ENCODE measurements around the gene CALN1. TPM values are rescaled to one million over a fixed set of nuclear protein-coding genes. Genes with fewer than 3 reads are reported as not detected.

Gene CALN1
- total RNA-seq, 1 donor from 2014 or later, result not detected

GRCh38 chr7:72435366-72435765 is 23.2 kb upstream of the CALN1 start:
- no peak overlapping the region for H3K4me3 ChIP-seq (ENCODE audit: low read depth, low read length)
- no peak for TF ChIP-seq CTCF (conservative IDR thresholded peaks at IDR 0.05; ENCODE audit: low read depth, low read length)
- no peak for DNase-seq (ENCODE audit: low read depth)

GRCh38 chr7:72430531-72430930 is 18.4 kb upstream of the CALN1 start:
- TF ChIP-seq CTCF (conservative IDR thresholded peaks at IDR 0.05; ENCODE audit: low read depth, low read length), result no peak
- H3K4me3 ChIP-seq (ENCODE audit: low read depth, low read length), result no peak overlapping the region
- DNase-seq (ENCODE audit: low read depth), result no peak

DNA sequence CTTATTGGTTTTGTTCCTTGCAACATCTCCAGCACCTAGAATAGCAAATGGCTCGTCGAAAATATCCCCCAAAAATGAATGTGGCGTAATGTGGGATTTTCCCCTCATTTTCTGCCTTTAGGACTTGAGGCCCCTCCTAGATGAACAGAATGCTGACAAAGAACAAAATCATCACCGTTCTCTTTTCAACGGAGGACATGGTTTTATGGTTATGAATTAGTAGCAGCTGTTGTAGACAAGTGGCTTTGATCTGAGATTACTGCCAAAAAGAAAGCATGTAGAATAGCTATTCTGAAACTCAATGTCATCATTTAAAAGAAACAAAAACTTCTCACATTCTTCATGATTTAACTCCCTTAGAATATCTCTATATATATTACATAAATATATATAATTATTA is 17.2 kb upstream of the CALN1 start:
- H3K4me3 ChIP-seq (ENCODE audit: low read depth, low read length), result no peak overlapping the region
- DNase-seq (ENCODE audit: low read depth), result no peak
- TF ChIP-seq CTCF (conservative IDR thresholded peaks at IDR 0.05; ENCODE audit: low read depth, low read length), result no peak

DNA sequence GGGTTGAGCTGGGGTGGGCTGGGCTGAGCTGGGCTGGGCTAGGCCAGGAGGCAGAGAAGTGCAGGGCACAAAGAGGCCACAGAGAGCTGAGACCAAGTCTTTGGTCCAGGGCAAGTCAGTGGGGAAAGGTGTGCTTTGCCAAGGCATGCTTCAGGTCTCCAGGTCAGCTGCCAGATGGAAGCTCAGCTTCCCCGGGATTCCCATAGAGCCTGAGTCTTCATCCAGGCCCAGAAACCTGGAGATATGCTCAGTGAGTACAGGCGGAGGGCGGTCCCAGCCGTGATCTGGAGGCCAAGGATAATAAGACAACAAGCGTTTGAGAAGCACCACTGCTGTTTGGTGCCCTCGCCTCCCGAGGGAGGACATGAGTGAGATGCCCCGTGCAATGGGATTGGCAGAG is 4.7 kb upstream of the CALN1 start:
- no peak overlapping the region for H3K4me3 ChIP-seq (ENCODE audit: low read depth, low read length)
- no peak for TF ChIP-seq CTCF (conservative IDR thresholded peaks at IDR 0.05; ENCODE audit: low read depth, low read length)
- no peak for DNase-seq (ENCODE audit: low read depth)

DNA sequence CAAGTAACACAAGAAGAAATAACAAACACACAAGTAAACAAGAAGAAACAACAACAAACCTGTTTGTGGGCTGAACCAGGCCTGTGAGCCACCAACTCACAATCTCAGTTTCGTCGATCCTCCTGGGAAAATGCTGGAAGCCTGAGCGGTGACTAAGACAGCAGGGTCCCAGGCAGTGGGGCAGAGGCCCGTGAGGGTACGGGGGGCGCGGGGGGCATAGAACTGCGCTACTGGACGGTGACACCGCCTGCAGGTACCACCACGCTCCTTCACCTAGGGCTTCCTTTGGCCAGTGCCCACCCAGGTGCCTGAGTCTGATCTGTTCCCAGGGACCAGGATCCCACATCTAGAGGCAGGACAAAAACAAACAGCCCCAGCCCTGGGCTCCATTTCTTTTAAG is 3.4 kb upstream of the CALN1 start:
- no peak for DNase-seq (ENCODE audit: low read depth)
- no peak overlapping the region for H3K4me3 ChIP-seq (ENCODE audit: low read depth, low read length)
- no peak for TF ChIP-seq CTCF (conservative IDR thresholded peaks at IDR 0.05; ENCODE audit: low read depth, low read length)

DNA sequence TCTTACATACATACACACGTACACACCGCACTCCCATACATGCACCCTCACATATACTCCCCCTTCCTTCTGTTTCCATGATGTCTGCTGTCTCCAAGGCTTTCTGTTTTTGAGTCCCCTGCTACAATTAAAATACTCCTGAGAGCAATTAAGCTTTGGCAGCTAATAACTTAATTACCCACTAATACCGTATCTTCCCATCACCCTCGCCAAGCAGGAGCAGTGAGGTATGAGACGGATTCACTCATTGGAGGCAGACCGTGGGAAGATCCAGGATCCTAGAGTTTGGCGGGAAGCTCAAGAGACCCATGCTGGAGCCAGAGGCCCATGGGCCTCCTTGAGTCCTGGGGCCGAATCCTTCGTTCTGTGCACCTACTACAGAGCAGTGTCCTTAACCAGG is 1.7 kb upstream of the CALN1 start:
- H3K4me3 ChIP-seq (ENCODE audit: low read depth, low read length), result no peak overlapping the region
- TF ChIP-seq CTCF (conservative IDR thresholded peaks at IDR 0.05; ENCODE audit: low read depth, low read length), result no peak
- DNase-seq (ENCODE audit: low read depth), result no peak

DNA sequence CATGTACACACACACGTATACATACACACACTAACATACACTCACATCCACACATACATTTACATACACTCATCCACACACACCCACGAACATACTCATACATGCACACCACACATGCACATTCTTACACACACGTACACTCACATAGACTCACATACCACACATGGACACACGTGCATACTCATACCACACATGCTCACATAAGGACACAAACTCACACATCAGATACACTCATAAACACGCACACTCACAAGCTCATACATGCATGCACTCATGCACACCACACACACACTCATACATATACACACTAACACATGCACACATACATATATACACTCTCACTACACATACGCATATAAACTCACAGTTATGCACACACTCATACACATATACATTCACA is 1.2 kb upstream of the CALN1 start:
- DNase-seq (ENCODE audit: low read depth), result no peak
- H3K4me3 ChIP-seq (ENCODE audit: low read depth, low read length), result no peak overlapping the region
- TF ChIP-seq CTCF (conservative IDR thresholded peaks at IDR 0.05; ENCODE audit: low read depth, low read length), result no peak

All from epithelial cell of proximal tubule (primary cell).